Adrenal gland (tissue), 12 donors: Measurements from ENCODE around the gene SCNN1B. TPM values are rescaled to one million over a fixed set of nuclear protein-coding genes. Genes with fewer than 3 reads are reported as not detected.

ENCODE experiments used
- DNase-seq, 7 donors: peaks; one replicate each; pipeline ENCODE4 v3.0.0-alpha.2; 2019 to 2020
- H3K27ac ChIP-seq, 5 donors: fragments of 200-600 bp; sonication (generic) in 4 of 5; 1 replicate in 3 of 5; 2 replicates in 2 of 5; pipeline versions ENCODE4 v1.5.1 to v1.8.0; 2016 to 2020; ENCODE audit warnings: mild to moderate bottlenecking in 1 of 5
- H3K27me3 ChIP-seq: fragments of 200-600 bp; 2 replicates; pipeline ENCODE4 v1.8.0; 2021
- H3K36me3 ChIP-seq, 2 donors: fragments of 200-600 bp; replicated peaks in 1 of 2; 1 replicate in 1 of 2; 2 replicates in 1 of 2; pipeline versions ENCODE4 v1.5.1 to v1.8.0; 2018 to 2022
- H3K4me1 ChIP-seq, 2 donors: fragments of 200-600 bp; replicated peaks in 1 of 2; 1 replicate in 1 of 2; 2 replicates in 1 of 2; pipeline versions ENCODE4 v1.5.1 to v1.8.0; 2018 to 2021
- H3K4me3 ChIP-seq, 4 donors: fragments of 200-600 bp; sonication (generic) in 3 of 4; one replicate each; pipeline ENCODE4 v1.5.1; 2016 to 2018
- H3K9me3 ChIP-seq, 3 donors: fragments of 200-600 bp; sonication (generic) in 1 of 3; replicated peaks in 1 of 3; 1 replicate in 2 of 3; 2 replicates in 1 of 3; pipeline versions ENCODE4 v1.5.1 to v1.8.0; 2016 to 2021
- POLR2A ChIP-seq, 2 donors: fragments of 450-650 bp; IDR thresholded peaks; one replicate each; pipeline ENCODE4 v1.6.1; 2017; ENCODE audit warnings: antibody characterized with exemption in 2 of 2, mild to moderate bottlenecking in 2 of 2, moderate library complexity in 1 of 2
- WGBS, 4 donors: extraction: QIAGEN DNeasy Blood & Tissue Kit in 2 of 4; methylation state at CpG; one replicate each; pipeline versions ENCODE4 v1.1.5 to v1.1.7; 2013 to 2017; 5-methylcytosine and 5-hydroxymethylcytosine counted together
- intact Hi-C, 2 donors: fragments of 100-400 bp; cut with DNase I; formaldehyde crosslinking; loops; one replicate each; pipeline versions ENCODE4 v1.14.1 to v1.15.0; 2022 to 2023
- polyA plus RNA-seq, 3 donors: library from polyadenylated mRNA; stranded (reverse); fragments of 200-250 nt in 2 of 3; fragments of 350-450 nt in 1 of 3; fragmentation: Illumina TruSeq in 1 of 3; extraction: RNeasy Lipid Tissue Mini Kit (QIAGEN cat#74804) in 1 of 3; gene quantifications; one replicate each; pipeline ENCODE4 v1.2.3, GENCODE V29; 2013 to 2014
- total RNA-seq, 9 donors: library from RNA; depleted of rRNA in 4 of 9; stranded (reverse); fragments of >200 nt in 4 of 9; fragments of 120-200 nt in 1 of 9; fragmentation: NEBNext Ultra II Directional in 1 of 9; extraction: Animal tissue kit (Norgen Biotek cat#: 25700) in 1 of 9; gene quantifications; one replicate each; pipeline versions ENCODE4 v1.1.0 to v1.2.4, GENCODE V29; 2013 to 2023
- TF ChIP-seq, protein P1 (sequence below), 6 experiments: fragments of 450-650 bp in 4 of 6; fragments of 200-600 bp in 2 of 6; sonication (generic) in 1 of 6; IDR thresholded peaks; 1 replicate in 5 of 6; 2 replicates in 1 of 6; pipeline versions ENCODE4 v1.5.1 to v1.8.0; 2016 to 2021; ENCODE audit warnings: antibody characterized with exemption in 6 of 6, mild to moderate bottlenecking in 2 of 6, moderate library complexity in 1 of 6
- donor health status: healthy with polysubstance abuse.
- donor health status: Bipolar disorder and iron deficiency.
- donor health status: DM: yes; HTN: yes; CAD: no.
- donor health status: DM: no; HTN: no; CAD: no.
- donor health status: DM: no; HTN: no; CAD: no.
- donor health status: DM: yes; HTN: yes; CAD: no.

SCNN1B gene
- total and polyA plus RNA-seq, 12 donors = 0.28 to 2.2 (median 1.2) TPM; not detected in 4

DNA sequence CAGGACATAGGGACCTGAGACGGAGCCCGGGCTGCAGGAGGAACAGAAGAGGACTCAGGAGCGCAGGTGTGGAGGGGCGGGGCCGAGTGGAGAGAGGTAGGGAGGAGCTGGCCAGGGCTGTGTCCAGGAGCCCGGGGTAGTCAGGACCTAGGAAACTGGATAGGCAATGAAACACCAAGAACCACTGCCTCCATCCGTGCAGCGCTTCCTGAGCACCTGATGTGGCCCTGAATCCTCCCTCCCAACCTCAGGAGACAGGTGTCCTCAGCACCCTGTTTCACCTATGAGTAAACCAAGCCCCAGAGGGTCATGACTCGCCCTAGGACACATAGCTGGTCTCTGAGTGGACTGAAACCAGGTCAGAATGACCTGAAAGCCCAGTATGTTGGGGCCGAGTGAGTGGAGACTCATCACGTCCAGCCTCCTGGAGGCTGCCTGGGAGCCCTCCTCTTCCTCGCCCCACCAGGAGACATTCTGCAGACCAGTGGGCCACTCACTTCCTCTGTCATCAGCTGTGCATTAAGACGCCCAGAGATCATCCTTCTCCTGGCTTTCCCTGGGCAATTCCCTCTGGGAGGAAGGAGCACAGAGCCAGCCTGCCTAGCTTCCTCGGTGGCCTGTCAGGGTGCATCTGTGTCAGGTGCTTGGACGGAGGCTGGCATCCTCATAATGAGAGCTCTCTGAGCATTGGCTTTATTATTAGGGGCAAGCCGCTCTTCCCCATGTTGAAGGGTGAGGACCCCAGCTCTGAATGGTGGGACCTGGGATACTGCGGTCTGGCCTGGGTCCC lies 72.8 kb downstream of the SCNN1B start:
- H3K36me3 ChIP-seq = no peaks in the 10 kb centered on the region
- DNase-seq = no peak
- 69 to 74% (median 73%) methylated on average over 16 to 17 of the region's 17 CpGs for WGBS, 4 donors
- H3K4me3 ChIP-seq = no peak overlapping the region
- no peak overlapping the region for H3K27ac ChIP-seq
- H3K9me3 ChIP-seq = no peaks in the 10 kb centered on the region
- no peaks in the 10 kb centered on the region for H3K27me3 ChIP-seq
- no peaks in the 10 kb centered on the region for H3K4me1 ChIP-seq
- TF ChIP-seq, protein P1, sequence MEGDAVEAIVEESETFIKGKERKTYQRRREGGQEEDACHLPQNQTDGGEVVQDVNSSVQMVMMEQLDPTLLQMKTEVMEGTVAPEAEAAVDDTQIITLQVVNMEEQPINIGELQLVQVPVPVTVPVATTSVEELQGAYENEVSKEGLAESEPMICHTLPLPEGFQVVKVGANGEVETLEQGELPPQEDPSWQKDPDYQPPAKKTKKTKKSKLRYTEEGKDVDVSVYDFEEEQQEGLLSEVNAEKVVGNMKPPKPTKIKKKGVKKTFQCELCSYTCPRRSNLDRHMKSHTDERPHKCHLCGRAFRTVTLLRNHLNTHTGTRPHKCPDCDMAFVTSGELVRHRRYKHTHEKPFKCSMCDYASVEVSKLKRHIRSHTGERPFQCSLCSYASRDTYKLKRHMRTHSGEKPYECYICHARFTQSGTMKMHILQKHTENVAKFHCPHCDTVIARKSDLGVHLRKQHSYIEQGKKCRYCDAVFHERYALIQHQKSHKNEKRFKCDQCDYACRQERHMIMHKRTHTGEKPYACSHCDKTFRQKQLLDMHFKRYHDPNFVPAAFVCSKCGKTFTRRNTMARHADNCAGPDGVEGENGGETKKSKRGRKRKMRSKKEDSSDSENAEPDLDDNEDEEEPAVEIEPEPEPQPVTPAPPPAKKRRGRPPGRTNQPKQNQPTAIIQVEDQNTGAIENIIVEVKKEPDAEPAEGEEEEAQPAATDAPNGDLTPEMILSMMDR (IDR thresholded peaks at IDR 0.05) = no peak
- no peak for TF ChIP-seq POLR2A (IDR thresholded peaks at IDR 0.05)
- intact Hi-C loops = no loop called here

DNA sequence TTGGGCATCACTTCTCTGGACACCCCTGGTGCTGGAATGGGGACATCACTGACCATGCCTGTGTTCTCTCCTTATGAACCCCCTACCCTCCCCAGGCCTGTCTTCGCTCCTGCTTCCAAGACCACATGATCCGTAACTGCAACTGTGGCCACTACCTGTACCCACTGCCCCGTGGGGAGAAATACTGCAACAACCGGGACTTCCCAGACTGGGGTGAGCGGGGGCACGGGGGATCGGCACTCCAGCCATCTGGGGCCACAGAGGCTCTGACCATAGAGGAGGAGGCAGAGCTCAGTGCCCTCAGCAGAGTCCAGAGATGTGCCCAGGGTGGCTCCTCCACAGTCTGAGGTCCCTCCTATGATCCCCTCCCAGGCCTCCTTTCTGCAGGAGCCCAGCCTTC lies 73.5 kb downstream of the SCNN1B start:
- no peaks in the 10 kb centered on the region for H3K4me1 ChIP-seq
- intact Hi-C loops = no loop called here
- TF ChIP-seq, protein P1 (IDR thresholded peaks at IDR 0.05) = no peak
- TF ChIP-seq POLR2A (IDR thresholded peaks at IDR 0.05) = no peak
- H3K9me3 ChIP-seq = no peaks in the 10 kb centered on the region
- H3K27me3 ChIP-seq = no peaks in the 10 kb centered on the region
- WGBS, 4 donors = 77 to 86% (median 85%) methylated on average over 7 of the region's 7 CpGs; no CpG with 5 or more reads in 1 of the 4 donors
- H3K4me3 ChIP-seq = no peak overlapping the region
- H3K27ac ChIP-seq = no peak overlapping the region
- H3K36me3 ChIP-seq = no peaks in the 10 kb centered on the region
- no peak for DNase-seq

DNA sequence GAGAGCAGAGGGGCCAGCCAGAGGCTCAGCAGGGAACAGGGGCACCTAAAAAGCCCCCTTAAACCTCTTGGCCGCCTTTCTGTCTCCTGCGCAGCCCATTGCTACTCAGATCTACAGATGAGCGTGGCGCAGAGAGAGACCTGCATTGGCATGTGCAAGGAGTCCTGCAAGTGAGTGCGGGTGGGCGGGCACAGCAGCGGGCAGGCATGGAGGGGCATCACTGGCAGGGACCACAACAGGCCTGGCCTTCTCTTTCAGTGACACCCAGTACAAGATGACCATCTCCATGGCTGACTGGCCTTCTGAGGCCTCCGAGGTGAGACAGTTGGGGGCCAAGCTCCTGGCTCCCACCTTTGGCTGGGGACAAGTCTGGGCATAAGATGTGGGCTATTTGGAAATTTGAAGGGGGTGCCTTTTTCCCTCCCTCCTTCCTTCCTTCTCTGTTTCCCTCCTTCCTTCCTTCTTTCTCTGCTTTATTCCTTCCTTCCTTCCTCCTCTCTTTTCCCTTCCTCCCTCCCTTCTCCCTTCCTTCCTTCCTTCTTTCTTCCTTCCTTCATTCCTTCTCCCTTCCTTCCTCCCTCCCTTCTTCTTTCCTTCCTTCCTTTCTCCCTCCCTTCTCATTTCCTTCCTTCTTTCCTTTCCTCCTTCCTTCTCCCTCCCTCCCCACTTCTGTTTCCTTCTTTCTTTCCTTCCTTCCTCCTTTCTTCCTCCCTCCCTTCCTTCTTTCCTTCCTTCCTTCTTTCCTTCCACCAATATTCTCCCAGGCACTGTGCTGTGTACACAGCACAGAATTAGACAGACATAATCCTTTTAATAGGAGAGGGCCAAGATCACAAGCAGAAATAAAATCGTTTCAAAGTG lies 75.2 kb downstream of the SCNN1B start:
- H3K36me3 ChIP-seq = no peaks in the 10 kb centered on the region
- no peaks in the 10 kb centered on the region for H3K4me1 ChIP-seq
- H3K4me3 ChIP-seq = no peak overlapping the region
- H3K9me3 ChIP-seq = no peaks in the 10 kb centered on the region
- H3K27ac ChIP-seq = no peak overlapping the region
- no peaks in the 10 kb centered on the region for H3K27me3 ChIP-seq
- WGBS, 4 donors = 78 to 83% (median 80%) methylated on average over 9 of the region's 9 CpGs
- intact Hi-C loops = no loop called here
- TF ChIP-seq, protein P1 (IDR thresholded peaks at IDR 0.05) = no peak
- no peak for TF ChIP-seq POLR2A (IDR thresholded peaks at IDR 0.05)
- no peak for DNase-seq

DNA sequence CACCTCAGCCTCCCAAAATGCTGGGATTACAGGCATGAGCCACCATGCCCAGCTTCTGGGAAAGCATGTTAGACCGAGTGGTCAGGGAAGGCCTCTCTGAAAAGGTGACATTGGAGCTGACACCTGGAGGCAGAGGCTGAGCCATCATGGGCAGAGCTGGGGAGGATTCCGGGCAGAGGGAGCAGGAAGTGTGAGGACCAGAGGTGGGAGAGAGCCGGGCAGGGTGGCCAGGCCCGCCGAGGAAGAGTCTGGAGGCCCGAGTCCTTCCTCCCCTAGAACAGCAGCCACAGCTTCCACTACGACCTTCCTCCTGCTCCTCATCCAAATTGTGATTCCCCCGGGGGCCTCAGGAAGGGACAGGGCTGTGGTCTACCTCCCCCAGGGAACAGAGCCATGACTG lies 76.2 kb downstream of the SCNN1B start:
- intact Hi-C loops = no loop called here

More for the DNA sequence above, 76.2 kb downstream of the SCNN1B start:
- H3K4me3 ChIP-seq = no peak overlapping the region
- WGBS, 4 donors = 73 to 81% (median 76%) methylated on average over 6 to 8 of the region's 8 CpGs
- no peak for DNase-seq
- H3K27me3 ChIP-seq = no peaks in the 10 kb centered on the region
- no peaks in the 10 kb centered on the region for H3K36me3 ChIP-seq
- TF ChIP-seq, protein P1 (IDR thresholded peaks at IDR 0.05) = no peak
- no peak overlapping the region for H3K27ac ChIP-seq
- H3K9me3 ChIP-seq = no peaks in the 10 kb centered on the region
- H3K4me1 ChIP-seq = no peaks in the 10 kb centered on the region
